HG02852 (cell line): Measurements from ENCODE around the gene MC4R.
"Not testable (repeated sequence)": the region's sequence is repeated elsewhere in the genome, so short reads cannot be mapped to it uniquely, and the experiment has no call there.

Experiments used
- ATAC-seq: cut with Tn5 transposase; IDR thresholded peaks from one replicate; pipeline ENCODE4 v1.9.1; 2021; ENCODE audit warnings: mild to moderate bottlenecking, moderate library complexity; ENCODE audit not compliant: unreplicated experiment

Gene MC4R

DNA sequence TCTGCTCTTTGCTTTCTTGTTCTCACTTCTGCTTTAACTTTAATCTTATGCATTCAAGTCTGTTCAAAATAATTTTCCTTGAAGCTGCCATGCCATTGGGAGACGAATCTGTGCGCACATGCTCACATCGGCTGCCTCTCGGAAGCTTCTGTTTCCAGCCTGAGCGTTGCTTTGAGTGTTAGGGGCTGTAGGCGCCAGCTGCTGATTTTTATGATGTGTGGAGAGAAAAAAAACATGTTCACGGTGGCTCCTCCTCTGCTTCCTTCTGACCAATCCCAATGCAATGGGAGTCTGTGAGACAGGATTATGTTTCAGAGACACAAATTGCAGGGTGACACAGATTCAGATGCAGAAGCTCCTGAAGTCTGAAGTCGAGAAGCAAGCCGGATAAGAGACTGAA, at the start of gene MC4R:
Gene MC4R (minus strand): TSS at position 180 of the 400 bp plus-strand sequence. CDS start 426 bp downstream, outside the sequence.
- ATAC-seq, result no peak

DNA sequence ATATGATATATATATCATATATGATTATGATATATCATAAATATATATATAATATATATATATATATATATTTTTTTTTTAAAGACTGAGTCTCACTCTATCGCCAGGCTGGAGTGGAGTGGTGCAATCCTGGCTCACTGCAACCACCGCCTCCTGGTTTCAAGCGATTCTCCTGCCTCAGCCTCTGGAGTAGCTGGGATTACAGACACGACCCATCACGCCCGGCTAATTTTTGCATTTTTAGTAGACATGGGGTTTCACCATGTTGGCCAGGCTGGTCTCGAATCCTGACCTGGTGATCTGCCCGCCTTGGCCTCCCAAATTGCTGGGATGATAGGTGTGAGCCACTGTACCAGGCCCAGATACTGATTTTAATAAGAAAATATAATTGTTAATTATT, 49.7 kb upstream of the MC4R start:
- ATAC-seq, result not testable (repeated sequence)

DNA sequence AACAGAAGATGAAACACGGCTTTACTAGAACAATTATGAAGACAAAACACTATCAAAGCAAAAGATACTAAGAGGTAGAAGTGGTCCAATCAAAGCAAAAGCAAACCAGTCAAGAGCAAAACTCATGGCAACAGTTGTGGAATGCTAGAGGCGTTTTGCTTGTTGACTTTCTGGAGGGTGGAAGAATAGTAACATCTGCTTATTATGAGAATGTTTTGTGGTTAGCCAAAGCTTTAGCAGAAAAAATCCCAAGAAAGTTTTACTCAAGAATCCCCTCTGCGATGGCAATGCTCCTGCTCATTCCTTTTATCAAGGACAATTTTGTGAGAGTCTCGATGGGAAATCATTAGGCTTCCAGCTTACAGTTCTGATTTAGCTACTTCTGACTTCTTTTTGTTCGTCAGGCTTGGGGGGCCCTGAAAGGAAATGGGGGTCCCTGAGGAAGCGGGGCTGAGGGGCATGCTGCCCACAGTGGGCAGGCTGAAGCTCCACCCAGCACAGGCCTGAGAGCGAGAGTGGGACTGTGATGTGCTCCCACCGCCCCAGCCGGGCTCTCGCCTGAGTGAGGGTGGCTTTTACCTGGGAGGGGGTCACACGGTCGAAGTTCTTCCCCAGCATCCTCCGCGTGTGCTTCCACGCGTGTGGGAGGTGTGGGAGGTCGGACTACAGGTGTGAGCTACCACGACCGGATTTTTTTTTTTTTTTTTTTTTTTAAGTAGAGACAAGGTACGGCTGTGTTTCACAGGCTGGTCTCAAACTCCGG, 49.0 kb upstream of the MC4R start:
- no peak for ATAC-seq

DNA sequence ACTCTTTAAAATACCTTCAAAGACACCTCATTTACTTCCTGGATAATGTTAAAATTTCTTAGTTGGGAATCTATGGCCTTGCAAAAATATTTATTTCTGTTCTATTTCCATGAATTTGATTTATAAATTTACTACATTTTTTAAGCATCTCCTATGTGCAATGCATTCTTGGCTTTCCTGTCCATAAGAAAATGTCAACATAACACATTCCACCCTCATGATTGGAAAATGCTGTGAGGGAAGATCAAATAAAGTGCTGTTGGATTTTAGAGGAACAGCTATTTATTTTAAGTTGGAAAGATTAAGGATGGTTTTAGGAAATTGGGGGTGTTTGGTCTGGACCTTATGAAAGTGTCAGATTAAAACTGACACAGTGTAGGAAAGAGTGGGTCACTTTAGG, 45.4 kb upstream of the MC4R start:
- ATAC-seq, result no peak

DNA sequence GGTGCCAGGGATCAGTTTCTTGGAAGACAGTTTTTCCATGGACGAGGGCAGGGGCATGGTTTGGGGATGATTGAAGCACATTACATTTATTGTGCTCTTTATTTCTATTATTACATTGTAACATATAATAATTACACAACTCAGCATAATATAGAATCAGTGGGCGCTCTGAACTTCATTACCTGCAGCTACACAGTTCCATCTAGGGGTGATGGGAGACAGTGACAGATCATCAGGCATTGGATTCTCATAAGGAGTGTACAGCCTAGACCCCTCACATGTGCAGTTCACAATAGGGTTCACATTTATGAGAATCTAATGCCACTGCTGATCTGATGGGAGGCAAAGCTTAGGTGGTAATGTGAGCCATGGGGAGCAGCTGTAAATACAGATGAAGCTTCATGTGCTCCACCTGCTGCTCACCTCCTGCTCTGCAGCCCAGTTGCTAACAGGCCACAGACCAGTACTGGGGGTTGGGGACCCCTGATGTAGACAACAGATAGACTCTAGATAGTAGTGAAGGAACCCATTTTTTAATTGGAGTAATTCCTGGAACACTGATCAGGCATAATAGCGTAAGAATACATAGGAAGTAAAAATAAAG, 41.5 kb upstream of the MC4R start:
- ATAC-seq, result no peak

DNA sequence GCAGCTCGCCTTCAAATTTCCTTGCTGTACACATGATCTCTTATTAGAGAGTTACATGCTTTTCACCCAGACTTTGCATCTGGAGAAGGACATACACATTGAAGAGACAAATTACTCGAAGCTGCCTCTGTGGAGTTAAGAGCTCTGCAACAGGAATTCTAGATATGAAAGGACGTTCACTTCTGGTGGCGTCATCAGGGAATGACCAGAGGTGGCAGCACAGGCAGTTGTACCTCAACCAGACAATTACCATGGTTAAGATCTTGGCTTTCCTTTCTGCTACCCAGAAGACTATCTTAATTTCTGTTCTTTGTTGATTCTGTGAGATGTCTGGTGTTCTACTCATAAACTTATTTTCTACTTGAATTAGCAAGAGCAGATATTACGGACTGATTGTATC, 39.1 kb upstream of the MC4R start:
- no peak for ATAC-seq

DNA sequence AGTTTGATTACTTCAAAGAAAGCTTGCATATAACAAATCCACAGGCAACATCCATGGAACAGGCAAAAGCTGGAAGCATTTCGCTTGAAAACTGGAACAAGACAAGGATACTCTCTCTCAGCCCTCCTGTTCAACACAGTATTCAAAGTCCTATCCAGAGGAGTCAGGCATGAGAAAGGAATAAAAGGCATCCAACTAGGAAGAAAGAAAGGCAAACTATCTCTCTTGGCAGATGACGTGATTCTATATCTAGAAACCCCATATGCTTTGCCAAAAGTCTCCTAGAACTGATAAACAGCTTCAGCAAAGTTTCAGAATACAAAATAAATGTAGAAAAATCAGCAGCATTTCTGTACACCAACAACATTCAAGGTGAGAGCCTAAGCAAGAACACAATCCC, 34.1 kb upstream of the MC4R start:
- no peak for ATAC-seq

DNA sequence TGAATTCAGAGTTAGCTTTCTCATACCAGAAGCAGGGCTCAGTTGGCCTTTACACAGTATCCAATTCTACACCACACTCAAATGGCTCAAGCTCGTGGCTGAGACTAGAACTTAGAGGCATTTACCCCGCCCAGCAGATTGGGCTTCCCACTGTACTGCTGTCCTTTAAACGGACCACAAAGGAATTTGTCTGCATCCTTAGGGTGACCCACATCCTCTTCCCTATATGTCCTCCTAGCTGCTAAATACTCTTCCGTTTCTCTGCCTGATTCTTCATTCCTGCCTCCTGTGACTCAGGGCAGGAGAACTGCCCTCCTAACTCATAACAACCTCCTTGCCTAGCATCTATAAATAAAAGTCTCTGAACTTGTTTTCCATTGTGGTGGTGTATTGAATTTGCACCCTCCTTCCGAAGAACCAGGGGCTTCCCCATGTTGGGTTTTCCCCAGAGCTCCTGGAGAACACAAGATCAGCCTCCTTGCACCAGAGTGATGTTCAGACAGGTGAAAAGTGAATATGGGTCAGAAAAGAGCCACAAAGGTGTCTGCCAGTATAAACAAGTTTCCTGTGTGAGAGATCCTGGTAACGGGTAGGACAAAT, 32.0 kb upstream of the MC4R start:
- no peak for ATAC-seq

DNA sequence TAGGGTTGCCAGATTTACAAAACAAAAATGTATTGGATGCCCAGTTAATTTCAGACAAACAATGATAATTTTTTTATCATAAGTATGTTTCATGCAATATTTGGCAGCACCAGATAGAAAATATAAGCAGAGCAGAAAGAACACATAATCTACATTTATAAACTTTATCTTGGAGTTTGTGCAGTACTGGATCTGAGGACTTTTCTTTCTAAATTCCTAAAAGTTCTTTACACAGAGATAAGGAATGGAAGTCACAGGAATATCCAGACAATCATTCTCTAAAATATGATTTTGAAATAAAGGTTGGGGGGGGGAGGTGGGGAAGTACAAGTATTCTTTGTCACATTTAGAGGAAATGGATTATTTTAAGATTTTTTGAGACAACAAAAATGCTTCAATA, 28.8 kb upstream of the MC4R start:
- no peak for ATAC-seq

DNA sequence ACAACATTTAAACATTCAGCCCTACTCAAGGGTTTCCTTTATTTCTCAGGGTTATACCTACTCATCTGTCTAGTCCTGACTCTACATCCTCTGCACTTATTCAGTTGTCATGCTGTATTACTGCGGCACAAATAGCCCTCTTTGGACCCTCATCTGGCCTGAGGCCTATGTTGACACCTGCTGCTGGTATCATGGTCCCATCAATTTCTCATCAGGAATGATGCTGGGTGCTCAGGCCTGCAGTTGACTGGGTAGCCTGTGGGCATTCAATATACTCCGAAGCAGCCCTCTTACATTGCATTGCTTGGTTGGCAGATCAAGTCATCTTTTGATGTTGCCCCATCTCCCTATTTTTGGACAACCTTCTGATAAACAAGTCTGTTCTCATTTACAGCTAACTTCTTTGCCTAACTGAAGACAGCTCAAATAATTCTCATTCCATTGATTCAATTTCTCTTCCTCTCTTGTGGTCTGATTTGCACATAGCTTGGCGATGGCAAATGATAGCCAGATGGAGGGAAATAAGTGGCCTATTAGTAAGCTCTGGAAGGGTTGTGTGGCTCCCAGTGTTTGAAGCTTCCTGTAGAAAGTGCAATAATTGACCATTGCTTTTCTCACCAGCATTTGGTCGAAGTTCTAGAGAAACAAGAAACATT, 19.1 kb upstream of the MC4R start:
- ATAC-seq, result no peak

DNA sequence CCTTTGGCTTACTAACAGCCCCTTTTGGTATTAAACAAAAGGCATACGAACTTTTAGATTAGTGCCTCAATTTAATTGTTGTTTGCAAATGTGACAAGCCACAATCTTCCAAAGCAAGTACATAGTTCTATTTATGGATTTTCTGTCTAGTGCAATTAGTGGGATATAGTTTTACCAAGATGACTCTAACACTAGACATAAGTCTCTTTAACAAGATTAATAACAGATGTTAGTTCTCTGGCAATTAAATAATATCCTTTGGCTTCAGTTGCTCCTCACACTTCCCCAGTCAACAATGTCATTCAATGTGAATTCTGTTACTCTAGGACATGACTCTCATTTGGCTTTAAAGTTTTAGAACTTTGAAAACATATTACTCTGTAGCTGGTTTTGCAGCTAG, 16.7 kb upstream of the MC4R start:
- no peak for ATAC-seq

DNA sequence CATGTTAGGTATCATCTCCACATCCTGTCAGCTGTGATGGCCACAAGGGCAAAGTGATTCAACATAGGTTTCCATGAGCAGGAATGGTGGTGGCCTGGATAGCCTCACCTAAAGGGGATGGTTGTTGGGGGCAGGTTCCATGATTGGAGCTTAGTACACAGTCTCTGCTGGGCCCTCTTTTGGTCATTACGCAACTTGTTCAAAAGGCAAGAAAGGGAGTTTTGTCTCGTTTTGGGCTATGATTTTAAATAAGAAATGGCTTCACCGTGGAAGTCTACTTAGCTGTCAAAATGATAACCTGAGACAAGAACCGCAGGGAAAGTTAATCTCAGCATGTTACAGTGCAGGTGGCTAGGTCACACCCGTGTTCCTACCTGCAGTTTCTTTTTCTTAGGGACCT, 13.1 kb upstream of the MC4R start:
- no peak for ATAC-seq

DNA sequence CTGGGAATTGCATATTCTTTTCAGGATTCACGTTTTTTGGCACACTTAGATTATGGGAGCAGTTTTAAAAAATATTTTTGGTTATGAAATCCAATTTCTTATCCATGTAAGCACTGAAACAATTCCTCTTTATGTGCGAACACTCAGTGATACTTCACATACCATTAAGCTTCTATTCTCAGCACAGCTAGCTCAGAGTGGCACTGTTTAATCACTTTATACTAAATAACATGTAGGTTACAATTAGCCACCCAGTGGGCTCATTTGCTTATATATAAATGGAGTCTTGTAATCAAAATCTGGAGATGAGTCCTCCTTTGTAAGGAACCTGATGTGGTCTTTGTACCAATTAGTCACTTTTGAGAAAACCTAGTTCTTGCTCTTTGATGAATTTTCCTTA, 11.3 kb upstream of the MC4R start:
- no peak for ATAC-seq

DNA sequence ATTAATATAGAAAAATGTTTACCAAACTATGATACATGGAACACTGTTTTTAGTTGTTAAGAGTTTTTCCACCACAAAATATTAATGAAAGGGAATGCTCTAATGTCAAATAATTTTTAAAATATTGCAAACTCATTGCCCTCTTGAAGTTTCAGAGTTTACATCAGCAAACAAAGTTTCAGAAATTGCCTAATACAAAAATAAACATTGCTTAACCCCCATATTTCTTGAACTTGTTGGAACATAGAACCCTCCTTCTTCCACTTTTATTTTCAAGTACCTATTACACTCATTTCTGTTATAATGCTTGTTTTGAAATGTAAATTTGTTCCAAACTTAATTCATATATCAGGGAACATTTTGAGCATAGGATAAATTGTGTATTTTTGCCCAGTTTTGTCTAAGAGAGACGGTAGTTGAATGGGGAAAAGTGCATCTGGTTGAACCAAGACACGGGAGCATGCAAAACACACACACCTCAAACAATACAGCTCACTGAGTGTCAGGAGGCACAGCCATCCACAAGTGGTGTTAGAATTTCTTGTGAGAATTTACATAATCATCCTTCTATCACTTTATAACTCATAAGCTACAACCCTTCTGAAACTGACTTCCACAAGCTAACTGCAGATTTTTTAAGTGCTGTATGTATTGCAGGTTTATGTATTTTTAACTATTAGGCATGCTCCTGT, 5.3 kb upstream of the MC4R start:
- no peak for ATAC-seq

DNA sequence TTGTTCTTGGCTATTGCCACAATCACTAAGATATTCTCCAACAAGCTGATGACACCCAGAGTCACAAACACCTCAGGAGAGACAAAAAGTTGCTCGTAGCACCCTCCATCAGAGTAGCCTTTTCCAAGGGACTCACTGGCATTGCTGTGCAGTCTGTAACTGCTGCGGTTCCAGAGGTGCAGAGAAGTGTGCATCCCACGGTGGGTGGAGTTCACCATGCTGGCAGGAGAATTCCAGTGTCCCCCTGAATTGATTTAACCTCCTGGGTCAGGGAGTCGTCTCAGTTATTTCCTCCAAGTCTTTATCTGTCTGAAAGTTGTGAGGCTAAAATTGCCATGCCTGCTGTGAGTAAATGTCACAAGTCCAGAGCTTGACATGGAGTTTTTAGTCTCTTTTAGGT, 443 bp downstream of the MC4R start:
- ATAC-seq, result no peak

DNA sequence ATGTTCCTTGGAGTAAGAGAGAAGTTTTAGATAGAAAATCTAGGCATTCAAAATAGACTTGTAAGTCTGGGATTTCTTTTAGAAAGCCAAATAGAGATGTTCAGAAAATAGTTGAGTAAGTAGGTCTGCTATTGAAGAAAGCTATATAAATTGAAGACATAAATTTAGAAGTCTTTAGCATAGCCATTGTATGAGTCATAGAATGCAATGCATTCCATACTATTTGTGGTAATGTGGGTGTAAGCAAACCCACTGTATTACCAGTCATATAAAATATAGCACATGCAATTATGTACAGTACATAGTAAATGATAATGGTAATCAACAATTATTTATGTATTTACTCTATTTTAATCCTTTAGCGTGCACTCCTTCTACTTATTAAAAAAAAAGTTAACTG, 14.1 kb downstream of the MC4R start:
- no peak for ATAC-seq

DNA sequence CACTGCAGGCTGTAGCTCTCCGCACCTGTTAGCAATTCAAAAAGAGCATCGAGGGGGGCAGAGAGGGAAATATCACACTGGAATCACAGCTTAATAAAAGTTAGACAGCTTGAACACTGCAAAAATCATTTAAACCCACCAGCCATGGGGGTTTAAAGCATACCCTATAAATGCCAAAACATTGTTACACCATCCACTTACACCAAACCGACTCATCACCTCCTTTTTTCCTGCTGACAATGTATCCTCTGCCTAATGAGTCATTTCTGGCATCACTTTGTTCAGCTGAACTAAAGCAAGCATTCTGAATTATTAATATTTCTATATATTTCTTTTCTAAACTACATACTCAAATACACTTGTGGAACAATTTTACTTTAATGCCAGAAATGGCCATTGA, 21.6 kb downstream of the MC4R start:
- ATAC-seq, result no peak

DNA sequence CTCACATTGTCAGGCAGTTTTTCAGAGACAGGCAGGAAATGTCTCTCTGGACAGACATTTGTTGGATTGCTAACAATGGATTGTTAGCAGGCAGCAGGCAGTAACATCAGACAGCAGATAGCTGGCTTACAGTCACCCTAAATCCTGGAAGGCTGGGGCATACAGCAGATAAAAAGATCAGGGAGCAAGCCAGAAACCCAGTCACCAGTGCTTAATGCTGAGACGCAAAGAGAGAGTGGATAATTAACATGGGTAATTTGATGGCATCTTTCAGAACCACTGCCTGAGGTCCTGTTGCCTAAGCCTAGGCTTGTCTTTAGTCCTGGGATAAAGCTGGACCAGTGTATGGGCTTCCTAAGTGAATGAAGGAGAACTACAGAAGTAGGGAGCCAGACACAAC, 22.4 kb downstream of the MC4R start:
- ATAC-seq, result no peak

DNA sequence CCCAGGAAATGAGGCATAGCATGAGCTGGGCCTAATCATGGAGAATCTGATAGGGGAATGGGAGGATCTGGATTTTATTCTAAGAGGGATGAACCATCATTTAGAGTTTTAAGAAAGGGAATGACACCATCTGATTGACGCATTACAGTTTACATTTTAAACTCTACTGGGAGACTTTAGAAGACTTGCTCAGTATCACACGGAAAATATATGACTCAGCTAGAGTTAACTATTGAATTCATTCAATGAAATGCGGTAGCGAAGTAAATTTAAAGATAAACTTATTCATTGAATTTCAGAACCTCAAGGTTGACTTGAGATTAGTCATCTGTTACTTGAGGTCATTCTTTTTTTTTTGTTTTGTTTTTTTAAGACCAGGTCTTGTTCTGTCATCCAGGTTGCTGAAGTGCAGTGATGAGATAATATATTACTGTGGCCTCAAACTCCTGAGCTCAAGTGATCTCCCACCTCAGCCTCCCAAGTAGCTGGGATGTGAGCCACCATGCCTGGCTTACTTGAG, 25.0 kb downstream of the MC4R start:
- no peak for ATAC-seq

DNA sequence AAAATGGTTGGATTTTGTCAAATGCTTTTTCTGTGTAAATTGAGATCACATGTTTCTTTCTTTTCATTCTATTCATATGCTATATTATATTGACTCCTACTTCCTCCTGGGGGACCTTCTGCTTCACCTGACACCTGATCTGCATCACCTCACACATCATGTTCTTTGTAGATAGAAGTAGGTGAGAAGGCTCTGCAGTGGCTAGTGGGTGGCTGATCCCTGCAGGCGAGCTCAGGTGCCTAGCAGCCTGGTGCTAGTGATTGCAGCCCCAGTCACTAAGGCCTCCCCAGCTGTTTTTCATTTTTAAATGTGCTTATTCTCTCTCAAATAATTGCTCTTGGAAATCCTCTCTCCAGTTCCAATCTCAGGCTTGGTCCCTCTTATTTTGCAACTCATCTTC, 33.6 kb downstream of the MC4R start:
- ATAC-seq, result no peak

DNA sequence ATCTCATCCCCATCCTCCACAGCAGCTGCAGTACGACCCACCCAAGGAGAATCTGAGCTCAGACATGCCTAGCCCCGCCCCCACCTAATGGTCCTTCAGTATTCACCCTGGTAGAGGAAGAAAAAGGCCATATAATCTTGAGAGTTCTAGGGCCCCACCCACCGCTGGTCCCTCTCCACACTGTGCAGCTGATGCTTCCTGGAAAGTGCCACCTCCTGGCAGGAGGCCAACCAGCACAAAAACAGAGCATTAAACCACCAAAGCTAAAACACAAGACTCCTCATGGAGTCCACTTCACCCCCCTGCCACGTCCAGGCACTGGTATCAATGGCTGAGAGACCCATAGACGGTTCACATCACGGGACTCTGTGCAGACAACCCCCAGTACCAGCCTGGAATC, 40.7 kb downstream of the MC4R start:
- ATAC-seq, result no peak
